IMR-90 (cell line): ENCODE measurements around the gene RASGRP3. TPM values are rescaled to one million over a fixed set of nuclear protein-coding genes. Genes with fewer than 3 reads are reported as not detected.
A peak's percentile ranks its signal among the peaks of the same experiment; 100 is the strongest.

Experiments used
- ATAC-seq: fragments of 200-7000 bp; cut with Tn5 transposase; 2 replicates; pipeline ENCODE4 v1.9.1; 2020; ENCODE audit warnings: low read depth, mild to moderate bottlenecking, moderate library complexity
- BruUV-seq: library from RNA; stranded (reverse); fragments of 400-500 nt; replicated peaks from 2 replicates; lab custom pipeline; 2021; lab: Mats Ljungman, UMichigan
- CTCF ChIA-PET: fragments of 300-600 bp; formaldehyde crosslinking; extraction: SDS; loops from one replicate; lab custom pipeline; 2021; ENCODE audit warnings: antibody characterized with exemption; lab: Yijun Ruan, JAX
- POLR2A ChIA-PET: fragments of 300-600 bp; sonication (Branson Sonifier 250); formaldehyde crosslinking; loops from one replicate; lab custom pipeline; 2022; ENCODE audit warnings: antibody characterized with exemption; ENCODE audit not compliant: unreplicated experiment; lab: Charles Lee
- DNase-seq: peaks from one replicate; pipeline ENCODE4 v3.0.0; 2013
- H2AFZ ChIP-seq: replicated peaks from 2 replicates; pipeline ENCODE3; 2013; ENCODE audit warnings: low read length, mild to moderate bottlenecking; ENCODE audit not compliant: poor library complexity
- H2AK5ac ChIP-seq: 2 replicates; pipeline ENCODE4 v1.6.1; 2013; ENCODE audit warnings: low read depth, low read length, inconsistent platforms
- H2AK9ac ChIP-seq: replicated peaks from 2 replicates; pipeline ENCODE3; 2013; ENCODE audit warnings: mild to moderate bottlenecking, low read depth, low read length, moderate library complexity; ENCODE audit not compliant: poor library complexity
- H2BK120ac ChIP-seq: 2 replicates; pipeline ENCODE4 v1.6.1; 2013; ENCODE audit warnings: low read depth, low read length, inconsistent platforms
- H2BK15ac ChIP-seq: 3 replicates; pipeline ENCODE4 v1.6.1; 2013; ENCODE audit warnings: low read depth, low read length, inconsistent platforms
- H2BK20ac ChIP-seq: 2 replicates; pipeline ENCODE4 v1.6.1; 2013; ENCODE audit warnings: low read depth, mild to moderate bottlenecking, inconsistent platforms, low read length, moderate library complexity
- H2BK5ac ChIP-seq: 2 replicates; pipeline ENCODE4 v1.6.1; 2013; ENCODE audit warnings: mild to moderate bottlenecking, low read depth, low read length, inconsistent platforms; ENCODE audit not compliant: poor library complexity, severe bottlenecking
- H3K14ac ChIP-seq: replicated peaks from 2 replicates; pipeline ENCODE4 v1.6.1; 2013; ENCODE audit warnings: low read depth, low read length, inconsistent platforms
- H3K18ac ChIP-seq: 2 replicates; pipeline ENCODE4 v1.6.1; 2013; ENCODE audit warnings: low read depth, low read length, control low read depth
- H3K23ac ChIP-seq: 2 replicates; pipeline ENCODE4 v1.6.1; 2013; ENCODE audit warnings: low read depth, low read length, inconsistent platforms
- H3K27ac ChIP-seq: 2 replicates; pipeline ENCODE4 v1.5.1; 2013; ENCODE audit warnings: mild to moderate bottlenecking, control low read depth, low read length; ENCODE audit not compliant: insufficient read depth
- H3K27me3 ChIP-seq: 2 replicates; pipeline ENCODE4 v1.6.1; 2013; ENCODE audit warnings: low read length; ENCODE audit not compliant: control insufficient read depth, insufficient read depth
- H3K36me3 ChIP-seq: 2 replicates; pipeline ENCODE4 v1.6.1; 2013; ENCODE audit warnings: low read length, mixed read lengths; ENCODE audit not compliant: control insufficient read depth, insufficient read depth
- H3K4ac ChIP-seq: 2 replicates; pipeline ENCODE4 v1.6.1; 2013; ENCODE audit warnings: low read depth, low read length, inconsistent platforms
- H3K4me1 ChIP-seq: 2 replicates; pipeline ENCODE4 v1.6.1; 2013; ENCODE audit warnings: low read length, mixed read lengths; ENCODE audit not compliant: control insufficient read depth, insufficient read depth
- H3K4me2 ChIP-seq: 2 replicates; pipeline ENCODE4 v1.6.1; 2013; ENCODE audit warnings: low read depth, mild to moderate bottlenecking, control low read depth, low read length, moderate library complexity
- H3K4me3 ChIP-seq: 2 replicates; pipeline ENCODE4 v1.5.1; 2013; ENCODE audit warnings: low read depth, mild to moderate bottlenecking, control low read depth, low read length, moderate library complexity; ENCODE audit not compliant: insufficient read depth
- H3K56ac ChIP-seq: 2 replicates; pipeline ENCODE4 v1.6.1; 2013; ENCODE audit warnings: low read length, inconsistent platforms; ENCODE audit not compliant: insufficient read depth; ENCODE audit errors: extremely low read depth
- H3K79me1 ChIP-seq, 2 experiments: 2 replicates each; pipeline ENCODE4 v1.6.1; 2013; ENCODE audit warnings: low read length in 2 of 2, inconsistent platforms in 1 of 2, low read depth in 1 of 2
- H3K9ac ChIP-seq: 2 replicates; pipeline ENCODE4 v1.6.1; 2013; ENCODE audit warnings: low read depth, low read length, control low read depth
- H3K9me1 ChIP-seq: 2 replicates; pipeline ENCODE4 v1.6.1; 2013; ENCODE audit warnings: low read length, inconsistent platforms; ENCODE audit not compliant: insufficient read depth
- H3K9me3 ChIP-seq: 2 replicates; pipeline ENCODE4 v1.6.1; 2013; ENCODE audit warnings: low read length; ENCODE audit not compliant: control insufficient read depth, insufficient read depth
- H4K20me1 ChIP-seq: 2 replicates; pipeline ENCODE4 v1.6.1; 2013; ENCODE audit warnings: low read length, inconsistent platforms; ENCODE audit not compliant: insufficient read depth
- H4K5ac ChIP-seq: 2 replicates; pipeline ENCODE4 v1.6.1; 2013; ENCODE audit warnings: mild to moderate bottlenecking, low read depth, low read length, control low read depth
- H4K8ac ChIP-seq, 2 experiments: 2 replicates each; pipeline ENCODE4 v1.6.1; 2013; ENCODE audit warnings: low read depth in 2 of 2, low read length in 2 of 2, control low read depth in 1 of 2, inconsistent platforms in 1 of 2
- H4K91ac ChIP-seq: 2 replicates; pipeline ENCODE4 v1.6.1; 2013; ENCODE audit warnings: low read depth, low read length, inconsistent platforms; ENCODE audit not compliant: insufficient read depth
- BHLHE40 ChIP-seq: fragments of 150-350 bp; IDR thresholded peaks from 2 replicates; pipeline ENCODE4 v1.6.1; 2016; ENCODE audit warnings: mild to moderate bottlenecking, low read depth, low read length
- CEBPB ChIP-seq: IDR thresholded peaks from 2 replicates; pipeline ENCODE4 v1.6.1; 2012; ENCODE audit warnings: low read depth, low read length, improper control_type of control experiment
- ELK1 ChIP-seq: fragments of 150-350 bp; IDR thresholded peaks from 2 replicates; pipeline ENCODE4 v1.6.1; 2016; ENCODE audit warnings: low read depth, mild to moderate bottlenecking, low read length, moderate library complexity, borderline replicate concordance
- MAFK ChIP-seq: IDR thresholded peaks from 2 replicates; pipeline ENCODE4 v1.6.1; 2012; ENCODE audit warnings: low read depth, low read length, improper control_type of control experiment
- MXI1 ChIP-seq: IDR thresholded peaks from 2 replicates; pipeline ENCODE4 v1.6.1; 2012; ENCODE audit warnings: low read depth, mild to moderate bottlenecking, low read length, moderate library complexity, borderline replicate concordance
- POLR2A ChIP-seq: IDR thresholded peaks from 2 replicates; pipeline ENCODE4 v1.6.1; 2012; ENCODE audit warnings: mild to moderate bottlenecking, low read depth, low read length
- RAD21 ChIP-seq: IDR thresholded peaks from 2 replicates; pipeline ENCODE4 v1.6.1; 2012; ENCODE audit warnings: low read length, improper control_type of control experiment
- RFX5 ChIP-seq: IDR thresholded peaks from 2 replicates; pipeline ENCODE4 v1.8.0; 2012; ENCODE audit warnings: low read depth, mild to moderate bottlenecking, low read length, moderate library complexity
- USF2 ChIP-seq: fragments of 150-350 bp; IDR thresholded peaks from 2 replicates; pipeline ENCODE4 v1.6.1; 2017; ENCODE audit warnings: mild to moderate bottlenecking, antibody characterized with exemption, low read length, low read depth
- WGBS, 2 experiments: methylation state at CpG; one replicate each; pipeline versions ENCODE4 v1.1.5 to v1.1.7; 2013; ENCODE audit warnings: missing lambda C conversion rate in 2 of 2; ENCODE audit not compliant: insufficient read length in 1 of 2; ENCODE audit errors: extremely low coverage in 2 of 2; 5-methylcytosine and 5-hydroxymethylcytosine counted together
- dilution Hi-C: fragments of 300-500 bp; cut with HindIII; formaldehyde crosslinking; loops from one replicate; pipeline ENCODE4 v1.14.3; 2018; ENCODE audit warnings: low sequenced_read_pairs; ENCODE audit not compliant: unreplicated experiment
- in situ Hi-C: fragments of 300-500 bp; cut with MboI; formaldehyde crosslinking; loops from 3 replicates; pipeline ENCODE4 v1.14.3; 2019; ENCODE audit warnings: low sequenced_read_pairs, inconsistent platforms, mixed read lengths
- intact Hi-C: fragments of 100-400 bp; cut with micrococcal nuclease; formaldehyde crosslinking; loops from 2 replicates; pipeline ENCODE4 v1.10.0; 2022
- polyA plus RNA-seq, 3 experiments: library from polyadenylated mRNA; depleted of rRNA; stranded (reverse); fragments of >200 nt; gene quantifications; 2 replicates each; pipeline ENCODE4 v1.2.3, GENCODE V29; 2012; ENCODE audit warnings: low replicate concordance in 1 of 3
- total RNA-seq: library from RNA; depleted of rRNA; stranded (reverse); fragments of >200 nt; gene quantifications from 2 replicates; pipeline ENCODE4 v1.2.3, GENCODE V29; 2012

The RASGRP3 gene
- total and polyA plus RNA-seq, 2 of the 4 experiments (the other 2 are of a cell fraction), result 1.7 to 3.0 TPM

GRCh38 chr2:33495683-33496082 lies 19.2 kb downstream of the RASGRP3 start (continued):
- TF ChIP-seq ELK1 (no peak), MXI1 (no peak), CEBPB (no peak), RAD21 (no peak)

GRCh38 chr2:33496150-33496549 lies 19.7 kb downstream of the RASGRP3 start:
- H3K27ac ChIP-seq, result no peak overlapping the region
- WGBS, 2 experiments, result no CpG with 5 or more reads among the region's 2 CpGs
- POLR2A ChIA-PET, result no interaction called here

More at GRCh38 chr2:33496150-33496549, 19.7 kb downstream of the RASGRP3 start:
- Histone ChIP-seq H4K20me1 (no peaks in the 10 kb centered on the region), H4K91ac (no peak overlapping the region), H2BK20ac (no peak overlapping the region), H2BK15ac (no peak overlapping the region), H2AK9ac (no peak overlapping the region), H2AK5ac (no peak overlapping the region), H3K27me3 (no peaks in the 10 kb centered on the region), H3K4ac (no peak overlapping the region), H3K14ac (no peak overlapping the region), H3K9me3 (no peaks in the 10 kb centered on the region), H4K5ac (no peak overlapping the region), H2BK5ac (no peak overlapping the region), H3K4me1 (peaks cover 10% of the 10 kb centered on the region), H3K36me3 (no peaks in the 10 kb centered on the region), H2BK120ac (no peak overlapping the region), H2AFZ (no peak overlapping the region), H3K79me1 (no peaks in the 10 kb centered on the region), H4K8ac (no peak overlapping the region), H3K18ac (no peak overlapping the region), H3K9ac (no peak overlapping the region), H3K56ac (no peak overlapping the region), H3K4me3 (no peak overlapping the region), H3K23ac (no peak overlapping the region), H3K4me2 (no peak overlapping the region), H3K9me1 (no peaks in the 10 kb centered on the region)
- intact Hi-C loops, result no loop called here
- BruUV-seq, result no TSS peak
- dilution Hi-C loops, result no loop called here
- in situ Hi-C loops, result no loop called here
- DNase-seq (peak; percentile 77), ATAC-seq (peak; percentile 59)
- no peak for TF ChIP-seq BHLHE40
- peak; percentile 83 for TF ChIP-seq MAFK
- no peak for TF ChIP-seq RFX5
- TF ChIP-seq POLR2A, result no peak
- TF ChIP-seq USF2, result no peak
- CTCF ChIA-PET, result no interaction called here
